GM12801 (cell line): ENCODE measurements around the gene OR10T2.

Experiments used
- TF ChIP-seq, protein P1 (sequence below): IDR thresholded peaks from one replicate; pipeline ENCODE4 v1.5.1; 2011; ENCODE audit warnings: control low read depth; ENCODE audit not compliant: insufficient read length; ENCODE audit errors: extremely low read depth

OR10T2 gene, protein sequence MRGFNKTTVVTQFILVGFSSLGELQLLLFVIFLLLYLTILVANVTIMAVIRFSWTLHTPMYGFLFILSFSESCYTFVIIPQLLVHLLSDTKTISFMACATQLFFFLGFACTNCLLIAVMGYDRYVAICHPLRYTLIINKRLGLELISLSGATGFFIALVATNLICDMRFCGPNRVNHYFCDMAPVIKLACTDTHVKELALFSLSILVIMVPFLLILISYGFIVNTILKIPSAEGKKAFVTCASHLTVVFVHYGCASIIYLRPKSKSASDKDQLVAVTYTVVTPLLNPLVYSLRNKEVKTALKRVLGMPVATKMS

DNA sequence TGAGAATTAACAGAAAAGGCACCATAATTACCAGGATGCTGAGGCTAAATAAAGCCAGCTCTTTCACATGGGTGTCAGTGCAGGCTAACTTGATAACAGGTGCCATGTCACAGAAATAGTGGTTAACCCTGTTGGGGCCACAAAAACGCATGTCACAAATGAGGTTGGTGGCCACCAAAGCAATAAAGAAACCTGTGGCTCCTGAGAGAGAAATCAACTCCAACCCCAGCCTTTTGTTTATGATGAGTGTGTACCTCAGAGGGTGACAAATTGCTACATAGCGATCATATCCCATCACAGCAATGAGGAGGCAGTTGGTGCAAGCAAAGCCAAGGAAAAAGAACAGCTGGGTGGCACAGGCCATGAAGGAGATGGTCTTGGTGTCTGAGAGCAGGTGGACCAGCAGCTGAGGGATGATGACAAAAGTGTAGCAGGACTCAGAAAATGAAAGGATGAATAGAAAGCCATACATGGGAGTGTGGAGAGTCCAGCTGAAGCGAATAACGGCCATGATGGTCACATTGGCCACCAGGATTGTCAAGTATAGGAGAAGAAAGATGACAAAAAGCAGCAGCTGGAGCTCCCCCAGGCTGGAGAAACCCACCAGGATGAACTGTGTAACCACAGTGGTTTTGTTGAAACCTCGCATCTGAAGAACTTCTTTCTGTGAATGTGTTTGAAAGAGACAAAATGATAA lies at the start of gene OR10T2:
TSS of gene OR10T2 (minus strand) at position 649 of the 697 bp plus-strand sequence. CDS start at position 649, 0 bp downstream.
- TF ChIP-seq, protein P1, sequence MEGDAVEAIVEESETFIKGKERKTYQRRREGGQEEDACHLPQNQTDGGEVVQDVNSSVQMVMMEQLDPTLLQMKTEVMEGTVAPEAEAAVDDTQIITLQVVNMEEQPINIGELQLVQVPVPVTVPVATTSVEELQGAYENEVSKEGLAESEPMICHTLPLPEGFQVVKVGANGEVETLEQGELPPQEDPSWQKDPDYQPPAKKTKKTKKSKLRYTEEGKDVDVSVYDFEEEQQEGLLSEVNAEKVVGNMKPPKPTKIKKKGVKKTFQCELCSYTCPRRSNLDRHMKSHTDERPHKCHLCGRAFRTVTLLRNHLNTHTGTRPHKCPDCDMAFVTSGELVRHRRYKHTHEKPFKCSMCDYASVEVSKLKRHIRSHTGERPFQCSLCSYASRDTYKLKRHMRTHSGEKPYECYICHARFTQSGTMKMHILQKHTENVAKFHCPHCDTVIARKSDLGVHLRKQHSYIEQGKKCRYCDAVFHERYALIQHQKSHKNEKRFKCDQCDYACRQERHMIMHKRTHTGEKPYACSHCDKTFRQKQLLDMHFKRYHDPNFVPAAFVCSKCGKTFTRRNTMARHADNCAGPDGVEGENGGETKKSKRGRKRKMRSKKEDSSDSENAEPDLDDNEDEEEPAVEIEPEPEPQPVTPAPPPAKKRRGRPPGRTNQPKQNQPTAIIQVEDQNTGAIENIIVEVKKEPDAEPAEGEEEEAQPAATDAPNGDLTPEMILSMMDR, result no peak

DNA sequence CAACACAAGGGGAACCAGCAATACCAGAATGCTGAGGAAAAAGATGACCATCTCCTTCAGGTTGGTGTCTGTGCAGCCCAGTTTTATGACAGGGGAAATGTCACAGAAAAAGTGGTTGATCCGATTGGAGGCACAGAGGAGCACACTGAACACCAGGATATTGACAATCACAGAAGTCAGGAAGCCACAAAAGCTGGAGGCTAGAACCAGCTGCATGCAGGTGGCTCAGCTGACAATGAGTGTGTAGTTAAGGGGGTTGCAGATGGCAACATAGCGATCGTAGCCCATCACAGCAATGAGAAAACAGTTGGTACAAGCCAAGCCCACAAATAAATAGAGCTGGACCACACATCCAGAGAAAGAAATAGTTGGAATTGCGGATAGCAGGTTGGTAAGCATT lies 46.1 kb upstream of the OR10T2 start:
- TF ChIP-seq, protein P1, result no peak

DNA sequence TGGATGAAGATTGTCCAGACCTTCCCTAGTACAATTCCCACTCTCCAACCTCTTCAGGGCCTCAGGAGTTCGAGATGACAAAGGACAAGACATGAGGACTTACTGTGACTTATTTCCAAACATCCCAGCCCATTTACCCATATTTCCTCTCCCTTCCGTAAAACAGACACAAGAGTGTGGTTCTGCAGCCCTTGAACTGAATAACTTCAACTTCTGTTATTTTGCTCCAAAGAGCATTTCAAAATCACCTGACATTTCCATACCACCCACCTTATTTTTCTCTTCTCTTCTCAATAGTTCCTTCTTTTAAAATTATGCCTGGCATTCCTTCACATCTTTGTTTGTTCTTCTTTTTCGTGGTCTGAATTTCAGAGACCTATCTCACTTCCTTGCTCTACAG lies 35.5 kb upstream of the OR10T2 start:
- TF ChIP-seq, protein P1, result no peak

DNA sequence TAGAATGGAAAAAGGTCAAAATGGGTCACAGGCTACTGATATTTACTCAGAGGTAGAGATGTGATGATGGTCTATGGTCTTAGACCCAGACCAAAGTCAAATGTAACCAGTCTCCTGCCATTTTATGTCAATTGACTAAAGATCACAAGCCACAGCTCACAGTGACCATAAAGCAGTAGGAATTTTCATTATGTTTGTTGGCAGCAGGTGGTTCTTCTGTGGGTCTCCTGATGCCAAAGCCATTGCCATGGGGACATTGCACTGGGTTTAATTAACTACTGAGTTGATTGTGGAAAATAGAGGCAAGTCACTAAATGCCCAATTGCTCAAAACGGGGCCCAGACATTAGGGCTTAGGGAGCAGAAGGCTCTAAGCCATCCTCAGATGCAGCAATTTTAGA lies 26.9 kb upstream of the OR10T2 start, which contains the start of gene OR10K2:
TSS of gene OR10K2 (minus strand) at position 101 of the 400 bp plus-strand sequence. CDS start 5,371 bp downstream, outside the sequence.
- TF ChIP-seq, protein P1, result no peak

DNA sequence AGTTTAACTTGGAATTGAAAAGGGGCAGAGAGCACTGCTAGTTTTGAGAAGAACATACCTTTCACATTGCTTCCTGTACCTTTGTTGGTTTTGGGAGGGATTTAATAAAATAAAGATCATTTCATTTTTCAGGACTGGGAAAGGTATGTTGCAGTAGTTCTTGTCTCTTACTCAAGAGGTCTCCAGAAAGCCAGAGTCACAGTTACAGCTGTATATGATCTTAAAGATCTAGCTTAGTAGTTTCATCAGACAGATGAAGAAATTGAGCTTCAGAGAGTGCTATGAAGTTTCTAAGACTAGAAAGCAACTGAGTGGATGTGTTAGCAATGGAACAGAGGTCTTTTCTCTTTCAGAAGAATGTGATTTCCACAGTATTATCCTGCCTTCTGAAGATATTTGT lies 25.8 kb upstream of the OR10T2 start:
- TF ChIP-seq, protein P1, result no peak

DNA sequence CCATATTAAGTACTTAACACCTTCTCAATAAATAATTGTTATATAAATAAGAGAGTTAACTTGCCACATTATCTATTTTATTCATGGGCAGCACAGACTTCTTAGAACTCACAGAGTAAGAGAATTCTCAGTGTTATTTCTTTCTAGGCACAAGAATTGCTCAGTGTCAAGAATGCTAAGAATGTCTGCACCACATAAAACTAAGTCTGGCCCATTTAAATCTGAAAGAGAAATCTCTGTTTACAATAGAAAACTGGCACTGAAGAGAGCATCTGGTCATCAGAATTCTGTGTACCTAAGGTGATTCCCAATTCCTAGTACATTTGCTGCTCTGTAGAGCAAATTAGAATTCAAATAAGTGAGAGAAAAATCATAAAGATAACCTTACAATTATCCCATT lies 22.9 kb upstream of the OR10T2 start:
- TF ChIP-seq, protein P1, result no peak

DNA sequence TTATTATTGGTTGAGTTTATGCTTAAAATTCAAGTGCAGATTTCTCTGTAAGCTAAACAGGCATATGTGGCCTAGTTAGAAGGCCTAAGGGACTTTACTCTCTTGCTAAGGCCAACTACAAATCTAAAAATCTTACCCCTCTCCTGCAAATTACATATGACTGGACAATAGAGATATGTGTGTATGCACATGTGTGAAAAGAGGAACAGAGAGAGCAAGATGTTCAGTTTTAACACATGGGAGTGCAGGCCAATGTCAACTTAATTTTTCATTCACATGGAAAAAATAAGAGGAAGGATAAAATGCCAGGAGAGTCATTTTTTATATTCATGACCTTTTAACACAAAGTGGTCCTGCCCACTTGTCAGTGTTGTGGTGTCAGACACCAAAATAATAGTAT lies 18.3 kb upstream of the OR10T2 start:
- TF ChIP-seq, protein P1, result no peak
